Vagina (tissue), 2 donors: ENCODE data around the gene PSMG2.

Experiments used
- POLR2A ChIP-seq, 2 donors: fragments of 450-650 bp; IDR thresholded peaks; one replicate each; pipeline ENCODE4 v1.6.1; 2017; ENCODE audit warnings: antibody characterized with exemption in 2 of 2, mild to moderate bottlenecking in 2 of 2, moderate library complexity in 2 of 2
- POLR2AphosphoS5 ChIP-seq, 2 donors: sonication (generic); formaldehyde crosslinking; IDR thresholded peaks; one replicate each; pipeline ENCODE4 v1.9.0; 2017; ENCODE audit warnings: antibody characterized with exemption in 2 of 2, mild to moderate bottlenecking in 2 of 2, low read depth in 1 of 2; ENCODE audit not compliant: insufficient read depth in 1 of 2
- TF ChIP-seq, protein P1 (sequence below), 3 experiments: fragments of 450-650 bp in 2 of 3; fragments of 200-600 bp in 1 of 3; sonication (generic) in 1 of 3; IDR thresholded peaks; one replicate each; pipeline ENCODE4 v1.5.1; 2017 to 2019; ENCODE audit warnings: antibody characterized with exemption in 3 of 3, mild to moderate bottlenecking in 2 of 3, moderate library complexity in 2 of 3

DNA sequence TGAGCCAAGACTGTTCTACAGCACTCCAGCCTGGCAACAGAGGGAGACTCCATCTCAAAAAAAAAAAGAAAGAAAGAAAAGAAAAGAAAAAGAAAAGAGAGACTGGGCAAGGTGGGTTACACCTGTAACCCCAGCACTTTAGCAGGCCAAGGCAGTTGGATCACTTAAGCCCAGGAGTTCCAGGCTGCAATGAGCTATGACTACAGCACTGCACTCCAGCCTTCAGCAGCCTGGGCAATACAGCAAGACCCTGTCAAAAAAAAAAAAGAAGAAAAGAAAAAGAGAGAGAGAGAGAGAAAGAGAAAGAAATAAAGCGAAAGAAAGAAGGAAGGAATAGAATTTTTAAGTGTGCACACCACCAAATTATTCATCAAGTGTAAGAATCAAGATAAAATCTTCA is 47.9 kb upstream of the PSMG2 start:
- TF ChIP-seq, protein P1, sequence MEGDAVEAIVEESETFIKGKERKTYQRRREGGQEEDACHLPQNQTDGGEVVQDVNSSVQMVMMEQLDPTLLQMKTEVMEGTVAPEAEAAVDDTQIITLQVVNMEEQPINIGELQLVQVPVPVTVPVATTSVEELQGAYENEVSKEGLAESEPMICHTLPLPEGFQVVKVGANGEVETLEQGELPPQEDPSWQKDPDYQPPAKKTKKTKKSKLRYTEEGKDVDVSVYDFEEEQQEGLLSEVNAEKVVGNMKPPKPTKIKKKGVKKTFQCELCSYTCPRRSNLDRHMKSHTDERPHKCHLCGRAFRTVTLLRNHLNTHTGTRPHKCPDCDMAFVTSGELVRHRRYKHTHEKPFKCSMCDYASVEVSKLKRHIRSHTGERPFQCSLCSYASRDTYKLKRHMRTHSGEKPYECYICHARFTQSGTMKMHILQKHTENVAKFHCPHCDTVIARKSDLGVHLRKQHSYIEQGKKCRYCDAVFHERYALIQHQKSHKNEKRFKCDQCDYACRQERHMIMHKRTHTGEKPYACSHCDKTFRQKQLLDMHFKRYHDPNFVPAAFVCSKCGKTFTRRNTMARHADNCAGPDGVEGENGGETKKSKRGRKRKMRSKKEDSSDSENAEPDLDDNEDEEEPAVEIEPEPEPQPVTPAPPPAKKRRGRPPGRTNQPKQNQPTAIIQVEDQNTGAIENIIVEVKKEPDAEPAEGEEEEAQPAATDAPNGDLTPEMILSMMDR (IDR thresholded peaks at IDR 0.05): no peak
- no peak for TF ChIP-seq POLR2AphosphoS5 (IDR thresholded peaks at IDR 0.05; ENCODE audit: insufficient read depth in 1 of 2, low read depth in 1 of 2)
- TF ChIP-seq POLR2A (IDR thresholded peaks at IDR 0.05): no peak
